RCC 7860 (cell line): ENCODE data around the gene DUSP16.
"Not testable (repeated sequence)": the region's sequence is repeated elsewhere in the genome, so short reads cannot be mapped to it uniquely, and the experiment has no call there.

Experiments
- DNase-seq: peaks from one replicate; pipeline ENCODE4 v3.0.0-alpha.2; 2015; ENCODE audit warnings: low spot score
- FAIRE-seq: peaks from 2 replicates; lab custom pipeline; 2012; peaks lifted over from hg19 to GRCh38; lab: Jason Lieb, UNC

DUSP16 gene

GRCh38 chr12:12523229-12523628, 39.4 kb downstream of the DUSP16 start:
- no peak for DNase-seq
- no peak for FAIRE-seq

- not testable (repeated sequence) for FAIRE-seq, DNase-seq
Measured at GRCh38 chr12:12522657-12523056, 40.0 kb downstream of the DUSP16 start.

- FAIRE-seq: no peak
- no peak for DNase-seq
Measured at GRCh38 chr12:12521888-12522287, 40.8 kb downstream of the DUSP16 start.

DNA sequence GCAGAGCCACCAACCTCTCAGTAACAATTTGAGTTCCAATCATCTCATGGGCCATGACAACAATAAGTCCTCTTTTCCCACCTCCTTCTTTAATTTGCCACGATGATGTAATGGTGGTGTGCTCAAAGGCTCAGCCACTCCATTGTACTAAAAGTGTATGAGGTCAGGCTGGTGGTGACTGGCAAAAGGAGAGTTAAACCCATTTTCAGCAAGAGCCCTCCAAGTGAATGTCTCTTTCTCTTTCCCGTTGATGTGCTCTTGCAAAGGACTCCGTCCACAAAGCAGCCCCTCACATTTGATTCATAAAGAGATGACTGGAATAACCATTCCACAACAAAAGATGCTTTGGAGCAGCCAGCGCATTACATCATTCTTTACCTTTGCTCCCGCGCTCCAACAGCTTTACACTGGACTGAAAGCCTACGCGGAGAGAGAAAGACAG, 41.6 kb downstream of the DUSP16 start:
- FAIRE-seq: no peak
- no peak for DNase-seq

GRCh38 chr12:12520273-12520672, 42.4 kb downstream of the DUSP16 start:
- no peak for FAIRE-seq
- DNase-seq: no peak

DNA sequence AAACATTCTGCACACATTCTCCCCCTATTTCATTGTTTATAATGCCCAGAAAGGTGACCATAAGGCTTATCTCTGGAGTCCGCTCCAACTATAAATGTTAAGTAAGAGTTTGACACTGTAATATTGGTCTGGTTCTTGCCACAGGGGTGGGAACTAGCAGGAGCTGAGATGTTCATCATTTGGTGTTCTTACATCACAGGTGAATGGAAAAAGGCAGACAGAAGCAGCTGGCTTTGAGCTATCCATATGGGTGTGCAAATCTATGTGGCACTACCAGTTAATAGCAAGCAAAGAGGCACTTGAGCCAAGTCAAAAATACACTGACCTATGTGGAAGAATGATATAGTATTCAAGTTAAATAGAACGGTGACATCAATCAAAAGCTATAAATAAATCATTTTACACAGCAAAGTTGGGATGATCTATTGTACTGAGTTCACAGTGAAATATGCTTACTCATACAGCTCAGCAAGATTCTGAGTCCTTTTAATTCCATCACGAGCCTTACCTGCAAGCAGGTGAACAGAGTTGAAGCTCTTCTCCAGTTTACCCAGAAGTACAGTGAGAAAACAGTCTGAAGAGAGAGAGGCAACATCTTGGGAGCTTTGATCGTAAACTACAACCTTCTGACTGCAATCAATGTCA, 43.2 kb downstream of the DUSP16 start:
- FAIRE-seq: no peak

GRCh38 chr12:12518919-12519318, 43.7 kb downstream of the DUSP16 start:
- no peak for FAIRE-seq
- no peak for DNase-seq

More for the DNA sequence above, 43.2 kb downstream of the DUSP16 start:
- DNase-seq: no peak

DNA sequence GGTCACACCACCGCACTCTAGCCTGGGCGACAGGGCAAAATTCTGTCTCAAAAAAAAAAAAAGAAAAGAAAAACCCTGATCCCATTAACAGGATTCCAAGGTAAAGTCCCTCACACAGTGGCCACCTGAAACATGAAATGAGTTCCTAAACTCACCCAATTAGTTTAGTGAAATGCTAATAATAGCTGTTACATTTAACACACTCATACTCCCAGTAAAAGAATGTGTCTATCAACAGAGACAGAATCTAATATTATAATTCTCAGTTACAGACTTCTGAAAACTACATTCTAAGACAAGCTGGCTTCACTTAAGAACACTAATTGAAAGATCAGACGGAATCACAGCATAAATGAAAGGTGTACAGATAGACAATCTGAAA, 44.2 kb downstream of the DUSP16 start:
- no peak for FAIRE-seq
- no peak for DNase-seq

- FAIRE-seq: no peak
- no peak for DNase-seq
Measured at GRCh38 chr12:12513416-12514006, 49.2 kb downstream of the DUSP16 start.

- no peak for FAIRE-seq
- DNase-seq: no peak
Measured at GRCh38 chr12:12511895-12512711, 50.6 kb downstream of the DUSP16 start.

GRCh38 chr12:12511021-12511783, 51.5 kb downstream of the DUSP16 start:
- peak; percentile 30 for FAIRE-seq
- peak; percentile 61 for DNase-seq

DNA sequence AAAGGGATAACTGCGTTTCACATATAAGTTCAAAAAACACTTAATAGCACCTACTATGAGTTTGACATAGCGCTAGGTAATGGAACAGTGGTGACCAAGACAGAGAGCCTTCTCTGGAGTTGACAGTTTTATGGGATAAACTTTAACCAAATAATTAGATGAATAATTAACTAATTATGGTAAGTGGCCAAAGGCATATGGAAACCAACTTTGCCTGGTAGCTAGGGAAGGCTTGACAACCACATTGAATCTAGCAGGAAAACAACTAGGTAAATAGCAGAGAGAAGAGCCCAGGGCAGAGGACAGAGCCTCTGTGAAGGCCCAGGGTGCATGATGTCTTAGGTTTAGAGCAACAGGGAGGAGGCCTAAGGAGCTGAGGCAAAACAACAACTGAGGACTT, 52.1 kb downstream of the DUSP16 start:
- DNase-seq (no peak), FAIRE-seq (no peak)

DNA sequence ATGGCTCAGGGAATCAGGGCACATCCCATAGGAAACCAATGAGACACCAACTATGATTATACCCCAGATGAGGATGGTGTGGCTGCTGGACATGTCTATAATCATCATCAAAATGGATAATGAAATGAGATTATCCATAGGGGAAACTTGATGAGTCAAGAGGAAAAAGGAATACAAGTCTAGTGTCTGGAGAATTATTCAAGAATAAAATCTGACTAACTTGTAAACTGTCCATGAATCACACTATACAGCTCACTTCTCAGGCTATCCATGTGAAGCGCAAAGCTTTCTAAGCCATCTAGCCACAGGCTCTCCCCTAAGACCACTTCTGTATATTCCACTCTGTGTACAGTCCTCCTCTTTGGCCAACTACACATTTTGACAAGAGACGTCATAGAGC, 52.5 kb downstream of the DUSP16 start:
- DNase-seq: peak; percentile 87
- peak; percentile 88 for FAIRE-seq

- FAIRE-seq (no peak), DNase-seq (no peak)
Measured at GRCh38 chr12:12508612-12509011, 54.1 kb downstream of the DUSP16 start.

- FAIRE-seq (no peak), DNase-seq (no peak)
Measured at GRCh38 chr12:12507121-12507520, 55.5 kb downstream of the DUSP16 start.

- DNase-seq (no peak), FAIRE-seq (no peak)
Measured at GRCh38 chr12:12506496-12506890, 56.2 kb downstream of the DUSP16 start.

DNA sequence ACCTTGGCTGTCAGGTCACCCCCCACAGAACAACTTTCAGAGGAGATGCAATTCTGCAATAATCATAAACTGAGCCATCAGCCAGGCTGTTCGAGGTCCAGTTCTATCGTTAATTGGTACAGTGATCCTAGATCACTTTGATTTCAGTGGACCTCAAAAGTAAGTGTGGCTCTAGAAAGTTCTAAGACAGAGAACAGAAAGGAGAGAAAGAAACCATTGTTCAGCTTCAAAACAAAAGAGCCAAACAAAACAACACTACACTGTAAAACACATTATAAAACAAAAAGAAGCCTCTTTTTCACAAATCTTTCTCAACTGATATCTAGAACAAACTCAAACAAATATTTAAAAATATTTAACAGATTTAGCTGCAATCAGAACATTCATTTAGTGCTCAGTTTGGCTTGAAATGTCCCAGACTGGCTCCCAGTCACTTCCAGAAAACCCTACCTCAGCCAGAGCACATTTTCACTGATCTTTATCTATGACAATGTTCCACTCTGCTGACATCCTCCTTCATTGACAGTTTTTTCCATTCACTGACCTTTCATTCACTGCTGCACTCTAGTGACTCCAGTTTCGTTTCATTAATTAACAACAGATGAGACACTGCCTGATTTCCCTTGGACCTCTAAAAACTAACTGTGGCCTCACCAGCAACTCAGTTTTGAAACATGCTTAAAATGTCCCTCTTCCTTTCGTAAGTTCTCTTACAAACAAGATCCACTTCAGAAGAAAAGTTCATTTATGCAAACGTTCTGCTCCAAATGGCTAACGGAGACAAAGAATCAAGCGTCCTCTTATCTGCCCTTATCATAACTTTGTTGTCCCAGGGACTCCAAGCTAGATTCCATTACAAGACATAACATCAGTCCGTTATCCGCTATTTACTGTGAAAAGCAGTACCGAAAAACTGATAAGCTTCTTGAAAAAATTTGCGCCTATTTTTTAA, 56.8 kb downstream of the DUSP16 start:
- DNase-seq (peak; percentile 62), FAIRE-seq (peak; percentile 85)

GRCh38 chr12:12503384-12504078, 59.1 kb downstream of the DUSP16 start:
- DNase-seq: no peak
- FAIRE-seq: no peak

DNA sequence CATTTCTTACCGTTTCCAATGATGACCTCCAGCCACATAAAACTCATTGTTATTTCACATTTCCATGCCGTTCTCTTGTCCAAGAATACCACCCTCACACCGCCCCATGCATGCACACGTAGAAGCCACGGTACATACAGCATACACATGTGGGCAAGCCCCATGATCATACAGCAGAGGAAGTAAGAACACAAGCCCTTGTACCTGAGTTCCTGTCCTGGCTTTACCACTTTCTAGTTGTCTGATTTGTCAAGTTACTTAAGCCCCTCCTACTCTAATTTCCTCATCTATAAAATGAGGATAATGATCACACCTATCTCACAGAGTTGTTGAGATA, 59.9 kb downstream of the DUSP16 start:
- DNase-seq: no peak
- FAIRE-seq: no peak
